K562 (cell line): ENCODE data around the gene N4BP3. TPM values are rescaled to one million over a fixed set of nuclear protein-coding genes. Genes with fewer than 3 reads are reported as not detected.
A peak's percentile ranks its signal among the peaks of the same experiment; 100 is the strongest.

Source experiments
- ARID1B ChIP-seq: fragments of 450-650 bp; IDR thresholded peaks from 2 replicates; pipeline ENCODE4 v1.6.1; 2016; ENCODE audit warnings: antibody characterized with exemption, mild to moderate bottlenecking, inconsistent platforms
- ATF7 ChIP-seq: fragments of 450-650 bp; IDR thresholded peaks from 2 replicates; pipeline ENCODE4 v1.7.1; 2014; ENCODE audit warnings: mild to moderate bottlenecking, moderate library complexity
- BHLHE40 ChIP-seq: IDR thresholded peaks from 2 replicates; pipeline ENCODE4 v1.6.1; 2011; ENCODE audit warnings: low read length, improper control_type of control experiment
- FOXM1 ChIP-seq, 2 experiments: fragments of 450-650 bp in 1 of 2; sonication (generic) in 1 of 2; formaldehyde crosslinking in 1 of 2; IDR thresholded peaks; 2 replicates each; pipeline versions ENCODE4 v1.6.1 to v1.9.0; 2017 to 2022; ENCODE audit warnings: low read depth in 2 of 2, mild to moderate bottlenecking in 2 of 2, missing genetic modification reagents in 1 of 2, moderate library complexity in 1 of 2
- HCFC1 ChIP-seq: IDR thresholded peaks from 2 replicates; pipeline ENCODE4 v1.6.1; 2012; ENCODE audit warnings: low read depth, low read length, improper control_type of control experiment
- HDAC2 ChIP-seq: fragments of 450-650 bp; IDR thresholded peaks from 2 replicates; pipeline ENCODE4 v1.6.1; 2016; ENCODE audit warnings: mild to moderate bottlenecking
- HLTF ChIP-seq: fragments of 450-650 bp; IDR thresholded peaks from 2 replicates; pipeline ENCODE4 v1.6.1; 2016
- HNRNPK ChIP-seq: fragments of 200-400 bp; formaldehyde crosslinking; IDR thresholded peaks from one replicate; pipeline ENCODE4 v1.6.1; 2018; ENCODE audit warnings: mild to moderate bottlenecking, low read depth, low read length; ENCODE audit not compliant: poor library complexity, severe bottlenecking
- MAFF ChIP-seq: IDR thresholded peaks from 2 replicates; pipeline ENCODE4 v1.6.1; 2012; ENCODE audit warnings: low read length, improper control_type of control experiment
- PTBP1 ChIP-seq: fragments of 200-400 bp; formaldehyde crosslinking; IDR thresholded peaks from 2 replicates; pipeline ENCODE4 v1.6.1; 2017; ENCODE audit warnings: low read depth, low read length
- RCOR1 ChIP-seq, 2 experiments: IDR thresholded peaks; 2 replicates each; pipeline ENCODE4 v1.6.1; 2012; ENCODE audit warnings: low read depth in 2 of 2, low read length in 2 of 2, borderline replicate concordance in 1 of 2, improper control_type of control experiment in 1 of 2
- SPI1 ChIP-seq: IDR thresholded peaks from 2 replicates; pipeline ENCODE4 v1.6.1; 2011; ENCODE audit warnings: low read depth, low read length, control low read depth, borderline replicate concordance
- SRSF3 ChIP-seq: fragments of 200-400 bp; formaldehyde crosslinking; IDR thresholded peaks from 2 replicates; pipeline ENCODE4 v1.6.1; 2016; ENCODE audit warnings: mild to moderate bottlenecking, low read length, moderate library complexity; ENCODE audit not compliant: insufficient read depth
- TEAD4 ChIP-seq, 2 experiments: sonication (generic) in 1 of 2; formaldehyde crosslinking in 1 of 2; IDR thresholded peaks; 2 replicates each; pipeline versions ENCODE4 v1.6.1 to v1.8.0; 2012 to 2022; ENCODE audit warnings: borderline replicate concordance in 1 of 2, inconsistent platforms in 1 of 2, low read length in 1 of 2, mild to moderate bottlenecking in 1 of 2, missing genetic modification reagents in 1 of 2
- THRA ChIP-seq: fragments of 450-650 bp; IDR thresholded peaks from 2 replicates; pipeline ENCODE4 v1.6.1; 2017; ENCODE audit warnings: mild to moderate bottlenecking, moderate library complexity
- TSC22D4 ChIP-seq: fragments of 450-650 bp; IDR thresholded peaks from 2 replicates; pipeline ENCODE4 v1.6.1; 2016; ENCODE audit warnings: missing genetic modification characterization, missing biosample characterization, control low read depth
- ZNF778 ChIP-seq: fragments of 450-650 bp; formaldehyde crosslinking; IDR thresholded peaks from 2 replicates; pipeline ENCODE4 v1.4.0; 2020; ENCODE audit warnings: mild to moderate bottlenecking, moderate library complexity
- polyA plus RNA-seq, 8 experiments: library from polyadenylated mRNA; depleted of rRNA in 4 of 8; stranded (reverse) in 5 of 8; unstranded in 3 of 8; fragments of >200 nt; fragmentation: Nextera tagmentation in 2 of 8; fragmentation: Illumina TruSeq in 1 of 8; extraction: Ambion mirVana in 2 of 8; extraction: Trizol in 1 of 8; gene quantifications; 2 replicates each; pipeline versions ENCODE4 v1.2.1 to v1.2.3, GENCODE V29; 2011 to 2014; ENCODE audit warnings: inconsistent platforms in 1 of 8, missing spikeins in 1 of 8
- total RNA-seq, 7 experiments: library from RNA; depleted of rRNA in 6 of 7; stranded (reverse); fragments of >200 nt in 6 of 7; fragmentation: Illumina TruSeq in 2 of 7; extraction: Trizol in 2 of 7; gene quantifications; 2 replicates each; pipeline versions ENCODE4 v1.2.1 to v1.2.3, GENCODE V29; 2011 to 2021; ENCODE audit warnings: low replicate concordance in 1 of 7
- TF ChIP-seq, protein P1 (sequence below): fragments of 450-650 bp; IDR thresholded peaks from 2 replicates; pipeline ENCODE4 v1.6.1; 2016; ENCODE audit warnings: missing biosample characterization, missing genetic modification characterization
- TF ChIP-seq, protein P2 (sequence below): fragments of 450-650 bp; formaldehyde crosslinking; IDR thresholded peaks from 2 replicates; pipeline ENCODE4 v1.4.0; 2020; ENCODE audit warnings: mild to moderate bottlenecking, mixed read lengths

N4BP3 gene
- total and polyA plus RNA-seq, 9 of the 15 experiments (the other 6 are each of a cell fraction or from before 2014, with no cell fraction given): 0.06 to 7.0 (median 2.4) TPM

DNA sequence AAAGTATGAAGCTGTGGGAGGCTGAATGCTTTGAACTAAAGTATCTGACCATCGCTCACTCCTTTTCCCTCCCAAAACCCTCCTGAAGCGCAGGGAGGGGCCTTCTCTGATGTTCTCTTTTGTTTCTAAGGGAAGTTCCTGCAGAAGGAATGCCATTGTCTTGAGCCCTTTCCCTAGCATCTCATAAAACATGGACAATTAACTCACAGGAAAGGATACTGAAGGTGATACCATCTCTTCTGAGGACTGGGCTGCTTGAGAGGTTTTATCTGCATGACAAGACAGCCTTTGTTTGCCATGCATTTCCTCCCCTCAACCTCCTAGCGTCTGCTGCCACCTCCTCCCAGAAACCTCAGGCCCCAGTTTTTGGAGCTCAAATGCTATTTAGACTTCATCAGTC, 13.2 kb downstream of the N4BP3 start (continued):
- no peak for TF ChIP-seq THRA
- TF ChIP-seq, protein P1, sequence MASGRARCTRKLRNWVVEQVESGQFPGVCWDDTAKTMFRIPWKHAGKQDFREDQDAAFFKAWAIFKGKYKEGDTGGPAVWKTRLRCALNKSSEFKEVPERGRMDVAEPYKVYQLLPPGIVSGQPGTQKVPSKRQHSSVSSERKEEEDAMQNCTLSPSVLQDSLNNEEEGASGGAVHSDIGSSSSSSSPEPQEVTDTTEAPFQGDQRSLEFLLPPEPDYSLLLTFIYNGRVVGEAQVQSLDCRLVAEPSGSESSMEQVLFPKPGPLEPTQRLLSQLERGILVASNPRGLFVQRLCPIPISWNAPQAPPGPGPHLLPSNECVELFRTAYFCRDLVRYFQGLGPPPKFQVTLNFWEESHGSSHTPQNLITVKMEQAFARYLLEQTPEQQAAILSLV (tag): no peak
- peak; percentile 52; the same call in 1 of the 2 replicates for TF ChIP-seq TEAD4 (IDR thresholded peaks at IDR 0.05; ENCODE audit: low read length)
- TF ChIP-seq TEAD4 (CRISPR knock-in tag; IDR thresholded peaks at IDR 0.05; ENCODE audit: borderline replicate concordance): no peak
- TF ChIP-seq ARID1B: peak; percentile 62
- TF ChIP-seq HDAC2: 0 out of 2 replicates have a peak, but pooled peaks have one; percentile 31
- no peak for TF ChIP-seq TSC22D4 (tag)
- TF ChIP-seq, protein P2, sequence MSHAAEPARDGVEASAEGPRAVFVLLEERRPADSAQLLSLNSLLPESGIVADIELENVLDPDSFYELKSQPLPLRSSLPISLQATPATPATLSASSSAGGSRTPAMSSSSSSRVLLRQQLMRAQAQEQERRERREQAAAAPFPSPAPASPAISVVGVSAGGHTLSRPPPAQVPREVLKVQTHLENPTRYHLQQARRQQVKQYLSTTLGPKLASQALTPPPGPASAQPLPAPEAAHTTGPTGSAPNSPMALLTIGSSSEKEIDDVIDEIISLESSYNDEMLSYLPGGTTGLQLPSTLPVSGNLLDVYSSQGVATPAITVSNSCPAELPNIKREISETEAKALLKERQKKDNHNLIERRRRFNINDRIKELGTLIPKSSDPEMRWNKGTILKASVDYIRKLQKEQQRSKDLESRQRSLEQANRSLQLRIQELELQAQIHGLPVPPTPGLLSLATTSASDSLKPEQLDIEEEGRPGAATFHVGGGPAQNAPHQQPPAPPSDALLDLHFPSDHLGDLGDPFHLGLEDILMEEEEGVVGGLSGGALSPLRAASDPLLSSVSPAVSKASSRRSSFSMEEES (CRISPR knock-in tag): no peak
- TF ChIP-seq SPI1: peak; percentile 17; the same call in 1 of the 2 replicates
- TF ChIP-seq HCFC1: no peak
- TF ChIP-seq FOXM1 (IDR thresholded peaks at IDR 0.05; ENCODE audit: low read depth): no peak
- no peak for TF ChIP-seq FOXM1 (CRISPR knock-in tag; IDR thresholded peaks at IDR 0.05; ENCODE audit: low read depth)
- no peak for TF ChIP-seq MAFF
- TF ChIP-seq ATF7: no peak
- TF ChIP-seq SRSF3: no peak
- no peak for TF ChIP-seq HNRNPK
- TF ChIP-seq RCOR1 (IDR thresholded peaks at IDR 0.05; ENCODE audit: borderline replicate concordance in 1 of 2, low read depth in 2 of 2, low read length in 2 of 2): peak in 1 of 2 experiments; percentile 72; a peak in 1 of 4 replicates
- no peak for TF ChIP-seq HLTF
- no peak for TF ChIP-seq PTBP1
- TF ChIP-seq BHLHE40: no peak
- TF ChIP-seq ZNF778 (CRISPR knock-in tag): no peak
